Hepatocyte (in vitro differentiated cells): Measurements from ENCODE around the gene GAP43. TPM values are rescaled to one million over a fixed set of nuclear protein-coding genes. Genes with fewer than 3 reads are reported as not detected.

ENCODE experiments used
- DNase-seq: peaks from one replicate; pipeline ENCODE4 v3.0.0-alpha.2; 2016; ENCODE audit warnings: low spot score
- H2AFZ ChIP-seq: fragments of 200-600 bp; sonication (generic); 2 replicates; pipeline ENCODE4 v1.6.0; 2016; ENCODE audit warnings: antibody characterized with exemption, mild to moderate bottlenecking
- H3K27ac ChIP-seq: fragments of 200-600 bp; sonication (generic); 2 replicates; pipeline ENCODE4 v1.5.1; 2016; ENCODE audit warnings: mild to moderate bottlenecking
- H3K27me3 ChIP-seq: fragments of 200-600 bp; sonication (generic); 2 replicates; pipeline ENCODE4 v1.6.1; 2016
- H3K36me3 ChIP-seq: fragments of 200-600 bp; sonication (generic); replicated peaks from 2 replicates; pipeline ENCODE4 v1.5.1; 2016; ENCODE audit warnings: low read depth; ENCODE audit not compliant: insufficient read depth
- H3K4me1 ChIP-seq: fragments of 200-600 bp; sonication (generic); 2 replicates; pipeline ENCODE4 v1.5.1; 2016; ENCODE audit warnings: mild to moderate bottlenecking, moderate library complexity; ENCODE audit not compliant: insufficient read depth
- H3K4me2 ChIP-seq: fragments of 200-600 bp; sonication (generic); 2 replicates; pipeline ENCODE4 v1.6.0; 2016
- H3K4me3 ChIP-seq: fragments of 200-600 bp; sonication (generic); 2 replicates; pipeline ENCODE4 v1.5.1; 2016; ENCODE audit warnings: mild to moderate bottlenecking
- H3K79me2 ChIP-seq: fragments of 200-600 bp; sonication (generic); 2 replicates; pipeline ENCODE4 v1.6.0; 2017; ENCODE audit warnings: mild to moderate bottlenecking
- H3K9me2 ChIP-seq: fragments of 200-600 bp; sonication (generic); replicated peaks from 2 replicates; pipeline ENCODE4 v1.6.0; 2017; ENCODE audit warnings: mild to moderate bottlenecking; ENCODE audit not compliant: insufficient read depth
- H3K9me3 ChIP-seq: fragments of 200-600 bp; sonication (generic); 2 replicates; pipeline ENCODE4 v1.5.1; 2016; ENCODE audit warnings: low read depth, mild to moderate bottlenecking
- H4K20me1 ChIP-seq: fragments of 200-600 bp; sonication (generic); 2 replicates; pipeline ENCODE4 v1.6.0; 2016; ENCODE audit warnings: mild to moderate bottlenecking; ENCODE audit not compliant: insufficient read depth, poor library complexity, severe bottlenecking
- EZH2 ChIP-seq: fragments of 200-600 bp; sonication (generic); IDR thresholded peaks from 2 replicates; pipeline ENCODE4 v1.6.1; 2016; ENCODE audit warnings: antibody characterized with exemption, mild to moderate bottlenecking, borderline replicate concordance
- EZH2phosphoT487 ChIP-seq: fragments of 200-600 bp; sonication (generic); IDR thresholded peaks from one replicate; pipeline ENCODE4 v1.6.1; 2018; ENCODE audit warnings: antibody characterized with exemption, mild to moderate bottlenecking, low read depth, moderate library complexity; ENCODE audit not compliant: unreplicated experiment, severe bottlenecking
- WGBS: methylation state at CpG from one replicate; pipeline ENCODE4 v1.1.6; 2016; ENCODE audit warnings: low lambda C conversion rate; ENCODE audit errors: missing lambda C conversion rate; 5-methylcytosine and 5-hydroxymethylcytosine counted together
- polyA plus RNA-seq: library from polyadenylated mRNA; unstranded; fragments of >200 nt; fragmentation: Nextera tagmentation; extraction: Ambion mirVana; gene quantifications from 2 replicates; pipeline ENCODE4 v1.2.1, GENCODE V29; 2016
- total RNA-seq: library from RNA; depleted of rRNA; stranded (reverse); fragments of >200 nt; gene quantifications from 2 replicates; pipeline ENCODE4 v1.2.3, GENCODE V29; 2014
- TF ChIP-seq, protein P1 (sequence below): fragments of 200-600 bp; sonication (generic); IDR thresholded peaks from 2 replicates; pipeline ENCODE4 v1.5.1; 2016; ENCODE audit warnings: antibody characterized with exemption, mild to moderate bottlenecking; ENCODE audit not compliant: poor library complexity

Gene GAP43
- total and polyA plus RNA-seq, 2 experiments from 2014 or later = 0.60 to 0.81 TPM

DNA sequence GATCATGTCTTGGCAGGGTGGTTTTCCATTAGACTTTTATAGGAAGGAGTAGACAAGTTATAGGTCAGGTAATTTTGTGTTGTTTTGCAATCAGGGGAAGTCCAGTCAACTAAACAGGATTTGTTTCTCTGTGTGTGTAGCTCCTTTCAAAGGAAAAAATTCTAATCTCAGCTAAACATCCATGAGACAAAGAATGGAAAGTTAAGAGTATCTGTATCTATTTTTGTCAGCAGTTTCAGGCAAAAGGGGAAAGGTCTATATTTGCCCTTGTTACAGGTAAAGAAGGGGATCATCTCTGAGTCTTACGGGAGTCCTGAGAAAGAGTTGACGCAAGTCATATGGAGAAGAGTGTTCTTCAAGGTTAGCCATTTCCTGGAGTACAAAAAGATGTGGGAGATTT lies 79.3 kb downstream of the GAP43 start:
- H3K27me3 ChIP-seq = no peaks in the 10 kb centered on the region
- no peak overlapping the region for H3K4me3 ChIP-seq
- no peak for DNase-seq
- WGBS = 100% methylated on average over 2 of the region's 2 CpGs
- TF ChIP-seq EZH2 = no peak
- TF ChIP-seq EZH2phosphoT487 = no peak
- TF ChIP-seq, protein P1, sequence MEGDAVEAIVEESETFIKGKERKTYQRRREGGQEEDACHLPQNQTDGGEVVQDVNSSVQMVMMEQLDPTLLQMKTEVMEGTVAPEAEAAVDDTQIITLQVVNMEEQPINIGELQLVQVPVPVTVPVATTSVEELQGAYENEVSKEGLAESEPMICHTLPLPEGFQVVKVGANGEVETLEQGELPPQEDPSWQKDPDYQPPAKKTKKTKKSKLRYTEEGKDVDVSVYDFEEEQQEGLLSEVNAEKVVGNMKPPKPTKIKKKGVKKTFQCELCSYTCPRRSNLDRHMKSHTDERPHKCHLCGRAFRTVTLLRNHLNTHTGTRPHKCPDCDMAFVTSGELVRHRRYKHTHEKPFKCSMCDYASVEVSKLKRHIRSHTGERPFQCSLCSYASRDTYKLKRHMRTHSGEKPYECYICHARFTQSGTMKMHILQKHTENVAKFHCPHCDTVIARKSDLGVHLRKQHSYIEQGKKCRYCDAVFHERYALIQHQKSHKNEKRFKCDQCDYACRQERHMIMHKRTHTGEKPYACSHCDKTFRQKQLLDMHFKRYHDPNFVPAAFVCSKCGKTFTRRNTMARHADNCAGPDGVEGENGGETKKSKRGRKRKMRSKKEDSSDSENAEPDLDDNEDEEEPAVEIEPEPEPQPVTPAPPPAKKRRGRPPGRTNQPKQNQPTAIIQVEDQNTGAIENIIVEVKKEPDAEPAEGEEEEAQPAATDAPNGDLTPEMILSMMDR = no peak
- H2AFZ ChIP-seq = no peak overlapping the region
- H3K4me2 ChIP-seq = no peak overlapping the region
- no peaks in the 10 kb centered on the region for H3K9me3 ChIP-seq
- no peaks in the 10 kb centered on the region for H3K9me2 ChIP-seq
- H4K20me1 ChIP-seq = no peaks in the 10 kb centered on the region
- no peak overlapping the region for H3K27ac ChIP-seq
- H3K79me2 ChIP-seq = no peaks in the 10 kb centered on the region
- no peaks in the 10 kb centered on the region for H3K4me1 ChIP-seq
- no peaks in the 10 kb centered on the region for H3K36me3 ChIP-seq

DNA sequence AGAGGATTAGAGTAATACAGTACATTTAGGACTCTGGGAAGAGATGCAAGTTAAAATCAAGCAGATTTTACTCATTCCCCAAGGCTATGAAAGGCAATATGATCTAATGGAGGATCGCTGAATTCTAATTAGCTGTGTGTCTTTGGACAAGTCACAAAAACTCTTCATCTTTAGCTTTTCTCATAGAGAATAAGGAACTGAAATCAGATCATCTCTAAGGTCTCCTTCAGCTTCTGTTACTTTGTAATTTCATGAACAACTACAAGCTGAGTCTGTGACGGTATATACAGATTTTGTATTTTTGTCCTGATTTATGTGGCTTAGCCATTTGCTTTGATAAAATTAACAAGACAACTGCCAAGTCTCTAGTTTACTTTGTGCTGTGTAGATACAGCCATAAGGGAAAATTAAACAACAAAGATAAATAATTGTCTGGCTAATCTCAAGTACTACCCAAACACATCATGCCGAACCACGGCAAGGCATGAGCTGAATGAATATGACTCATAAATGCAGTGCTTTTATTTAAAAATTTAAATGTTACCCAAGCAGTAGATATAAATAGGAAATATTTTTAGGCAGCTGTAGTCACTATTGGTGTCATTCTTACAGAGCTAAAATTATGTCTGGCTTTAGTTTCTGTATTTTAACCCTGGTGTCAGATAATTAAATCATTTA lies 81.5 kb downstream of the GAP43 start:
- Histone ChIP-seq H3K27me3 (no peaks in the 10 kb centered on the region), H3K4me2 (no peak overlapping the region), H2AFZ (no peak overlapping the region), H3K9me3 (no peaks in the 10 kb centered on the region), H3K4me1 (no peaks in the 10 kb centered on the region), H3K27ac (no peak overlapping the region), H3K36me3 (no peaks in the 10 kb centered on the region), H4K20me1 (no peaks in the 10 kb centered on the region), H3K79me2 (no peaks in the 10 kb centered on the region), H3K9me2 (no peaks in the 10 kb centered on the region), H3K4me3 (no peak overlapping the region)
- 57% methylated on average over 4 of the region's 4 CpGs for WGBS
- DNase-seq = no peak
- TF ChIP-seq, protein P1 = no peak
- TF ChIP-seq EZH2 = no peak
- TF ChIP-seq EZH2phosphoT487 = no peak

DNA sequence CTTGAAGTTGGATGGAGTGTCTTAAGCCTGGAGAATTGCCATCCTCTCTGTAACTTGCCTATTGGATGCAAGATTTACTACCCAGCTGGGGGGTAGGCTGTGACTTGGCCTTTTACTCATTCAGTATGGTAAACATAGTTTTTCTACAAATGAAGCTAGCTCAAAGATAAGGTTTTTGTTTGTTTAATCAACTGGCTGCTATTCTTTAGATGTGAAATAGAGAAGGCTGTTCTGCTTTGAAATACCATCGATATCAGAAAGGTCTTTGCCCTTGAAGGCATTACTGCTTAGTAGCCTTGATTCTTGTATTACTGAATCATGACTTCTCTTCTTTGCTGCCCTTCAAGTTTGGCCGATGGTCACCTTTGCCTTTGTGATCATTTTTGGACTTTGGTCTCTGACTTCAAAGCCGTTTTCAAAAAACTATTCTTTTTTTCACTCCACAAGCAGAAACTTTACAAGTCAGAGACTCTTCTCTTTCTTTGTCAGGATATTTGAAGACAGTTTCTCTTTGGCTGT lies 83.1 kb downstream of the GAP43 start:
- Histone ChIP-seq H3K9me3 (no peaks in the 10 kb centered on the region), H3K4me3 (no peak overlapping the region), H3K9me2 (no peaks in the 10 kb centered on the region), H3K36me3 (no peaks in the 10 kb centered on the region), H4K20me1 (no peaks in the 10 kb centered on the region), H2AFZ (no peak overlapping the region), H3K4me1 (no peaks in the 10 kb centered on the region), H3K79me2 (no peaks in the 10 kb centered on the region), H3K4me2 (peak overlapping the region; percentile 1), H3K27ac (peak overlapping the region; percentile 25), H3K27me3 (no peaks in the 10 kb centered on the region)
- TF ChIP-seq, protein P1 = no peak
- TF ChIP-seq EZH2phosphoT487 (no peak), EZH2 (no peak)
- peak; percentile 20 for DNase-seq
- 49% methylated on average over 3 of the region's 3 CpGs for WGBS
